Erythroblast (primary cell): ENCODE results near the gene RPH3AL.

ENCODE experiments used
- GATA1 ChIP-seq: IDR thresholded peaks from 2 replicates; pipeline ENCODE4 v1.6.1; 2011; ENCODE audit warnings: low read depth, mild to moderate bottlenecking, control low read depth, low read length, moderate library complexity
- POLR2A ChIP-seq: IDR thresholded peaks from 2 replicates; pipeline ENCODE4 v1.6.1; 2011; ENCODE audit warnings: mild to moderate bottlenecking, low read length

- TF ChIP-seq POLR2A (no peak), GATA1 (no peak)
These were observed 85.6 kb downstream of the RPH3AL start for GRCh38 chr17:266701-267667.
